Omental fat pad (tissue), 4 donors: ENCODE data around the gene KPNA3. TPM values are rescaled to one million over a fixed set of nuclear protein-coding genes. Genes with fewer than 3 reads are reported as not detected.

Experiments
- ATAC-seq: fragments of 150-250 bp; one replicate; pipeline ENCODE4 v1.9.1; 2016; ENCODE audit warnings: mild to moderate bottlenecking, moderate library complexity; ENCODE audit not compliant: low FRiP score
- DNase-seq: peaks from one replicate; pipeline ENCODE4 v3.0.0-alpha.2; 2019; ENCODE audit warnings: low spot score
- total RNA-seq, 4 donors: library from RNA; depleted of rRNA; stranded (reverse); fragments of >200 nt; gene quantifications; one replicate each; pipeline ENCODE4 v1.1.0, GENCODE V29; 2016
- TF ChIP-seq, protein P1 (sequence below), 3 donors: fragments of 450-650 bp; IDR thresholded peaks; one replicate each; pipeline ENCODE4 v1.5.1; 2016 to 2017; ENCODE audit warnings: antibody characterized with exemption in 3 of 3, mild to moderate bottlenecking in 3 of 3, moderate library complexity in 2 of 3

Gene KPNA3
- total RNA-seq, 4 donors from 2014 or later: 25.1 to 31.8 (median 27.6) TPM

DNA sequence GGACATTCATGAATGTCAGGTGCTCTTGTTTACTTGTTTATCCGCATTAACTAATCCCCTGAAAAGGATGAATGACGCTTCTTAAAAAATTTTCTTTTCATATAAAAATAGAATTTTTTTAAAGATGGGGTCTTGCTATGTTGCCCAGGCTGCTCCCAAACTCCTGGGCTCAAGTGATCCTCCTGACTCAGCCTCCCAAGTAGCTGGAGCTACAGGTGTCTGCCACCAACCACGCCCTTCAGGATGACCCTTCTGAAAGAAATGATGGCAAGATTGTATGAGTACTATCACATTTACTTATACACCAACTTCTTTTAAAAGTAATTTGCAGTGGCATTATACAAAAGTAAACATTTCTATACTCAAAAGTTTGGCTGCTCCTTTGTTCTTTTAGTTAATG lies 95.0 kb downstream of the KPNA3 start:
- ATAC-seq (no peak), DNase-seq (no peak)
- TF ChIP-seq, protein P1, sequence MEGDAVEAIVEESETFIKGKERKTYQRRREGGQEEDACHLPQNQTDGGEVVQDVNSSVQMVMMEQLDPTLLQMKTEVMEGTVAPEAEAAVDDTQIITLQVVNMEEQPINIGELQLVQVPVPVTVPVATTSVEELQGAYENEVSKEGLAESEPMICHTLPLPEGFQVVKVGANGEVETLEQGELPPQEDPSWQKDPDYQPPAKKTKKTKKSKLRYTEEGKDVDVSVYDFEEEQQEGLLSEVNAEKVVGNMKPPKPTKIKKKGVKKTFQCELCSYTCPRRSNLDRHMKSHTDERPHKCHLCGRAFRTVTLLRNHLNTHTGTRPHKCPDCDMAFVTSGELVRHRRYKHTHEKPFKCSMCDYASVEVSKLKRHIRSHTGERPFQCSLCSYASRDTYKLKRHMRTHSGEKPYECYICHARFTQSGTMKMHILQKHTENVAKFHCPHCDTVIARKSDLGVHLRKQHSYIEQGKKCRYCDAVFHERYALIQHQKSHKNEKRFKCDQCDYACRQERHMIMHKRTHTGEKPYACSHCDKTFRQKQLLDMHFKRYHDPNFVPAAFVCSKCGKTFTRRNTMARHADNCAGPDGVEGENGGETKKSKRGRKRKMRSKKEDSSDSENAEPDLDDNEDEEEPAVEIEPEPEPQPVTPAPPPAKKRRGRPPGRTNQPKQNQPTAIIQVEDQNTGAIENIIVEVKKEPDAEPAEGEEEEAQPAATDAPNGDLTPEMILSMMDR (IDR thresholded peaks at IDR 0.05): no peak

DNA sequence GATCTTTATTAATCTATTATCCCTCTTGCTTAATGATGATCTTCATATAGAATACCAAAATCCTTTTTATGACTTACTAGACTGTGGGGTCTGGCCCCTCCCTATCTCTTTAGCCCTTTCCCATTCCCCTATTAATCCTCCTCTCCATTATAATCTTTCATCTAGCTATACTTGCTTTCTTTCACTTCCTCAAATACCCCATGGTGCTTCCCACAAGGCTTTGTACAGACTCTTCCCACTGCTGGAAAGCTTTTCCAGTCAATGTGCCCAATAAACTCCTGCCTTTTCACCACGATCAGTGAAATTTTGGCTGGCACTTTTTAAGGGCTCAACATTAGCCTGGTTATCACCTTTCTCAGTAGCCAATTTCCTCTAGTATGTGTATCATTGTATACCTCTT lies 98.0 kb downstream of the KPNA3 start:
- DNase-seq (no peak), ATAC-seq (no peak)
- TF ChIP-seq, protein P1 (IDR thresholded peaks at IDR 0.05): no peak

DNA sequence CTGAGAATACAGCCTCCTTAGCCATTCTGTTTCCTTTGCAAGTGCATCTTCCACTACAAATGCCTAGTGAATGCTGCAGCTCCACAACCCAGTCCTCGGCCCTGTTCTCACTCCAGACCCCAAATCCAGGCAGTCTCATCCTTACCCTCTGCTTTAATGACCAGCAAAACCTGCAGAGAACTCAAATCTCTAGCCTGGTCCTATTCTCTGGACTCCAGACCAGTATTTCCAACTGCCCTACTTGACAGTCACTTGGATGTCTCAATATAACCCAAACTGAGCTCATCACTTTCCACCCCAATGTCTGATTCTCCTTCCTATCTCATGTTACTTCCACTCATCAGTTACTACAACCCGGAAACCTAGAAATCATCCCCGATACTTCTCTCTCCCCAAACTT lies 98.6 kb downstream of the KPNA3 start:
- DNase-seq: no peak
- no peak for ATAC-seq
- TF ChIP-seq, protein P1 (IDR thresholded peaks at IDR 0.05): no peak

DNA sequence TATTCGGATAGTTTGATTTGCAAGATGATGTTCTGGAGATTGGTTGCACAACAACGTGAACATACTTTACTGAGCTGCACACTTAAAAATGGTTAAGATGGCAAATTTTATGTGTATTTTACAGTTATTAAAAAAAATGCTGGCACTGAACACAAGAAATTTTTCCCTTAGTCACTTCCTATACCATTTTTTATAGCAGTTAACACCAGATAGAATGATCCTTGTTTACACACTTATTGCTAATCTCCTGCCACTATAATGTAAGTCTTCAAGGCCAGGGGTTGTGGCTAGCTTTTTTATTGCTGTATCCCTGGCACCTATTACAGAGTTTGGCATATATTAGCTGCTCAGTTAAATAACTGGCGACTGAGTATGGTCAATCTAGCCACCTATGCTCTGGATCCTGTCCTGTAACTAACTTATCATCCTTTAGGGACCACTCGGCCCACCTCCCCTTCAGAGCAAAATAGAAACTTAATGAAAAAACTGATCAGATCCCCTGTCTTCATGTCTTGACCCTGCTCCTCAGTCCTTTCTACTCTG lies 99.2 kb downstream of the KPNA3 start:
- no peak for ATAC-seq
- no peak for DNase-seq
- TF ChIP-seq, protein P1 (IDR thresholded peaks at IDR 0.05): no peak

DNA sequence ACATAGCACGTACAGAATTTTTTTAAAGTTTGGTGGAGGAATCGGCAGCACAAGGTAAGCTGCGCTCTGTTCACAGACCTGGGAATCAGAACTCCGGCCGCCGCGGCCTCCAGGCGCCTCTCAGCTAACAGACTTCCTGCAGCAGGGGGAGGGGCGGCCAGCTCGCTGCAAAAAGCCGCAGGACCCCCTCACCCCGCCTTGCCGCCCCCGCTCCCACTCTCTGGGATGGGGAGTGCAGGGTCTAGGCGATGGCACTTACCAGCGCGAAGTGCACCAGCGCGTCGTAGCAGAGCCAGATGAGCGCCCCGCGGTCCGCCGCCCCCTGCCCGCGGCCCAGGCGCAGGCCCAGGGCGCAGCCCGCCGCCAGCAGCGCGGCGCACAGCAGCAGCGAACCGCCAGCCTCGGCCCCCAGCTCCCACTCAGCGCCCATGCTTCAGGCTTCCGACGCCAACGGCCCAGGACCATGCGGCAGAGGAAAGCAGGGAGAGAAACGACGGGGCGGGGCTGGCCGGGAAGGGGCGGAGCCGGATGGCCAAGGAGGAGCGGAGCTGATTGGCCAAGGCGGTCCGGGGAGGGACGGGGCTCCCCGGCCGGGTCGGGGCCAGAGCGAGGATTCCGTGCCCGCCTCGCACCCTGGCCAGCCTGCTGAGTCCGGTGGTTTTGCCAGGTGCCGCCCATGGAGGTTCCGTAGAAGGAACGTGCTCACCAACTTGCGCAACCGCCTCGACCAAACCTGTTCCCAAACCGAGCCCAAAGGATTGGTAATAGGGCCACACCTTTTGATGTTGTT lies 101.3 kb downstream of the KPNA3 start, which contains the start of gene EBPL:
Gene EBPL (minus strand): TSS at position 492 of the 790 bp plus-strand sequence. CDS start 62 bp downstream, at position 430.
- peak; percentile 99 for ATAC-seq
- peak; percentile 75 for DNase-seq
- TF ChIP-seq, protein P1 (IDR thresholded peaks at IDR 0.05): no peak

DNA sequence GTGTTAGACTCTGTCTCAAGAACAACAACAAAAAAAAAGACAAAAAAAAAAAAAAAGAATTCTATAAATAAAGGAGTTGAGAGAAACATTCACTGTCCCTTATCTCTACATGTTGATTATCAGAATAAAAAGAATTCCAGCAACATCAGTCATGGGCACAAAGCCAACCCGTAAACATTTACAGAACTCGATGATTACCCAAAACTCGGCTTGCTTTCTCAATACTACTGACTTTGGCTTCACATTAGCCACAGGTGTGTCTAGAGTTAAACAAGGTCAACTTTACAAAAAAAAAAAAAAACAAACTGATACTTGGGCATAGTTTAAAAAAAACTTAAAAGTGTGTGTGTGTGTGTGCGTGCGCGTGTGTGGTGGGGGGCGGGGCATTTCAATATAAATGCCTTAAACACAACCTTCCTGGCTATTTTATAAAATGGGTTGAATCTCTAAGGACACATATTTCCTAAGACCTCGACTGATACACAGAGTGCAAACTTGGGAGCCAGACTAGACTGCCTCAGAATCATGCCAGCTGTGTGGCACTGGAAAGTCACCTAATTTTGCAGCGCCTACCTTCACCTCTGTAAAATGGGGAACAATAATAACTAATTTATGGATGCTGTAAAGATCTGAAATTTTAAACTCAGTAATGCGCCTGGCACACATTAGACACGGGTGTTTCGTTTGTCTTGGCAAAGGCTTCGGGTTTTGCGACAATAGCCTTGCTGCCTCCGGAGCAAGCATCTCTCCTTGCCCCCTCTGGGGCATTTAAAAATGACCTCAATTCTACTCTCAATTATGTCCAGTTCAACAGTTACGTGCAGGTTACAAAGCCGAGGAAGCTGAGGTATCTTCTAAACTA lies 102.1 kb downstream of the KPNA3 start:
- TF ChIP-seq, protein P1 (IDR thresholded peaks at IDR 0.05): no peak
- ATAC-seq: no peak
- no peak for DNase-seq
